Liver (tissue), 9 donors: Measurements from ENCODE around the gene BPIFB4. TPM values are rescaled to one million over a fixed set of nuclear protein-coding genes. Genes with fewer than 3 reads are reported as not detected.

Source experiments
- DNase-seq: peaks from one replicate; pipeline ENCODE4 v3.0.0-alpha.2; 2017; ENCODE audit warnings: low spot score
- H3K27ac ChIP-seq, 2 donors: one replicate each; pipeline ENCODE4 v1.7.0; 2013; ENCODE audit warnings: inconsistent platforms in 2 of 2, low read length in 2 of 2, control low read depth in 1 of 2, low read depth in 1 of 2, mild to moderate bottlenecking in 1 of 2
- H3K27me3 ChIP-seq, 4 donors: one replicate each; pipeline versions ENCODE4 v1.6.1 to v1.7.0; 2013; ENCODE audit warnings: low read length in 3 of 4, inconsistent platforms in 1 of 4, mild to moderate bottlenecking in 1 of 4, moderate library complexity in 1 of 4; ENCODE audit not compliant: control insufficient read depth in 4 of 4, insufficient read depth in 4 of 4
- H3K36me3 ChIP-seq, 4 donors: one replicate each; pipeline versions ENCODE4 v1.6.1 to v1.7.0; 2013; ENCODE audit warnings: low read length in 3 of 4, mild to moderate bottlenecking in 3 of 4, low read depth in 1 of 4, moderate library complexity in 1 of 4; ENCODE audit not compliant: control insufficient read depth in 4 of 4, insufficient read depth in 3 of 4
- H3K4me1 ChIP-seq, 4 donors: one replicate each; pipeline versions ENCODE4 v1.6.1 to v1.7.0; 2013; ENCODE audit warnings: low read length in 3 of 4, mild to moderate bottlenecking in 3 of 4, moderate library complexity in 1 of 4; ENCODE audit not compliant: control insufficient read depth in 4 of 4, insufficient read depth in 4 of 4
- H3K4me3 ChIP-seq, 3 donors: one replicate each; pipeline versions ENCODE4 v1.6.1 to v1.7.0; 2013; ENCODE audit warnings: low read length in 3 of 3, control low read depth in 1 of 3, low read depth in 1 of 3, mild to moderate bottlenecking in 1 of 3
- H3K9ac ChIP-seq, 2 donors: one replicate each; pipeline ENCODE4 v1.7.0; 2013; ENCODE audit warnings: low read length in 2 of 2, mild to moderate bottlenecking in 2 of 2, moderate library complexity in 2 of 2, control low read depth in 1 of 2, low read depth in 1 of 2
- H3K9me3 ChIP-seq, 4 donors: one replicate each; pipeline versions ENCODE4 v1.6.1 to v1.7.0; 2013; ENCODE audit warnings: low read length in 3 of 4; ENCODE audit not compliant: control insufficient read depth in 4 of 4
- CTCF ChIP-seq: fragments of 150-350 bp; IDR thresholded peaks from 2 replicates; pipeline ENCODE4 v1.5.1; 2017; ENCODE audit warnings: improper control_type of control experiment, low read depth, low read length; ENCODE audit not compliant: missing input control
- EGR1 ChIP-seq, 2 donors: IDR thresholded peaks; 2 replicates each; pipeline ENCODE4 v1.6.1; 2016 to 2018; ENCODE audit warnings: antibody characterized with exemption in 2 of 2, low read depth in 2 of 2
- FOXA1 ChIP-seq: IDR thresholded peaks from 2 replicates; pipeline ENCODE4 v1.6.1; 2016; ENCODE audit warnings: antibody characterized with exemption
- FOXA2 ChIP-seq: IDR thresholded peaks from 2 replicates; pipeline ENCODE4 v1.6.1; 2016; ENCODE audit warnings: antibody characterized with exemption
- GABPA ChIP-seq, 2 donors: IDR thresholded peaks in 1 of 2; conservative IDR thresholded peaks in 1 of 2; 2 replicates each; pipeline ENCODE4 v1.6.1; 2016; ENCODE audit warnings: antibody characterized with exemption in 2 of 2, mild to moderate bottlenecking in 1 of 2, moderate library complexity in 1 of 2
- HNF4A ChIP-seq, 2 donors: conservative IDR thresholded peaks; 2 replicates each; pipeline ENCODE4 v1.6.1; 2016; ENCODE audit warnings: antibody characterized with exemption in 2 of 2, mild to moderate bottlenecking in 2 of 2
- HNF4G ChIP-seq: IDR thresholded peaks from 2 replicates; pipeline ENCODE4 v1.6.1; 2016; ENCODE audit warnings: antibody characterized with exemption
- JUND ChIP-seq, 2 donors: IDR thresholded peaks; 2 replicates each; pipeline ENCODE4 v1.6.1; 2016; ENCODE audit warnings: antibody characterized with exemption in 2 of 2
- NR2F2 ChIP-seq: IDR thresholded peaks from 2 replicates; pipeline ENCODE4 v1.6.1; 2016; ENCODE audit warnings: antibody characterized with exemption
- RAD21 ChIP-seq, 2 donors: IDR thresholded peaks; 2 replicates each; pipeline ENCODE4 v1.6.1; 2016; ENCODE audit warnings: antibody characterized with exemption in 2 of 2, mild to moderate bottlenecking in 2 of 2
- REST ChIP-seq: IDR thresholded peaks from 2 replicates; pipeline ENCODE4 v1.6.1; 2016; ENCODE audit warnings: antibody characterized with exemption, mild to moderate bottlenecking
- RXRA ChIP-seq, 2 donors: IDR thresholded peaks; 2 replicates each; pipeline ENCODE4 v1.6.1; 2017 to 2018; ENCODE audit warnings: antibody characterized with exemption in 2 of 2, mild to moderate bottlenecking in 1 of 2
- SP1 ChIP-seq: IDR thresholded peaks from 2 replicates; pipeline ENCODE4 v1.6.1; 2018; ENCODE audit warnings: antibody characterized with exemption, mild to moderate bottlenecking
- TAF1 ChIP-seq: conservative IDR thresholded peaks from 2 replicates; pipeline ENCODE4 v1.6.1; 2016; ENCODE audit warnings: antibody characterized with exemption, mild to moderate bottlenecking
- YY1 ChIP-seq: IDR thresholded peaks from 2 replicates; pipeline ENCODE4 v1.6.1; 2016; ENCODE audit warnings: antibody characterized with exemption, mild to moderate bottlenecking
- WGBS: extraction: QIAGEN DNeasy Blood & Tissue Kit; methylation state at CpG from one replicate; pipeline ENCODE4 v1.1.7; 2013; 5-methylcytosine and 5-hydroxymethylcytosine counted together
- polyA plus RNA-seq, 2 donors: library from polyadenylated mRNA; stranded (reverse) in 1 of 2; unstranded in 1 of 2; fragments of 200-250 nt in 1 of 2; fragments of >200 nt in 1 of 2; fragmentation: Nextera tagmentation in 1 of 2; extraction: Ambion mirVana in 1 of 2; gene quantifications; one replicate each; pipeline versions ENCODE4 v1.2.1 to v1.2.3, GENCODE V29; 2013 to 2015
- total RNA-seq, 2 donors: library from RNA; depleted of rRNA; stranded (reverse); fragments of >200 nt; gene quantifications; one replicate each; pipeline ENCODE4 v1.2.3, GENCODE V29; 2014
- TF ChIP-seq, protein P1 (sequence below): IDR thresholded peaks from 2 replicates; pipeline ENCODE4 v1.6.1; 2016; ENCODE audit warnings: antibody characterized with exemption
- TF ChIP-seq, protein P2 (sequence below): IDR thresholded peaks from 2 replicates; pipeline ENCODE4 v1.6.1; 2016; ENCODE audit warnings: antibody characterized with exemption
- TF ChIP-seq, protein P3 (sequence below): IDR thresholded peaks from 2 replicates; pipeline ENCODE4 v1.6.1; 2016; ENCODE audit warnings: antibody characterized with exemption
- donor health status: healthy.
- donor health status: healthy.
- donor health status: healthy.
- donor health status: healthy.
- donor health status: healthy.

The BPIFB4 gene
- total and polyA plus RNA-seq, 4 donors: 0.16 TPM; not detected in 3

- TF ChIP-seq CTCF (no peak), FOXA2 (no peak), GABPA (IDR thresholded peaks at IDR 0.05 in 1 of 2, conservative IDR thresholded peaks at IDR 0.05 in 1 of 2) (no peak), TAF1 (no peak), SP1 (no peak), NR2F2 (no peak)
These were observed 11.6 kb upstream of the BPIFB4 start (continued) for GRCh38 chr20:33067806-33068205.

GRCh38 chr20:33068251-33068939 is 11.0 kb upstream of the BPIFB4 start:
- Histone ChIP-seq H3K4me1 (no peaks in the 10 kb centered on the region), H3K27me3 (no peaks in the 10 kb centered on the region), H3K9me3 (no peaks in the 10 kb centered on the region), H3K9ac (no peak overlapping the region), H3K4me3 (no peak overlapping the region), H3K36me3 (no peaks in the 10 kb centered on the region), H3K27ac (no peak overlapping the region)
- WGBS: 86% methylated on average over 12 of the region's 12 CpGs
- TF ChIP-seq, protein P1, sequence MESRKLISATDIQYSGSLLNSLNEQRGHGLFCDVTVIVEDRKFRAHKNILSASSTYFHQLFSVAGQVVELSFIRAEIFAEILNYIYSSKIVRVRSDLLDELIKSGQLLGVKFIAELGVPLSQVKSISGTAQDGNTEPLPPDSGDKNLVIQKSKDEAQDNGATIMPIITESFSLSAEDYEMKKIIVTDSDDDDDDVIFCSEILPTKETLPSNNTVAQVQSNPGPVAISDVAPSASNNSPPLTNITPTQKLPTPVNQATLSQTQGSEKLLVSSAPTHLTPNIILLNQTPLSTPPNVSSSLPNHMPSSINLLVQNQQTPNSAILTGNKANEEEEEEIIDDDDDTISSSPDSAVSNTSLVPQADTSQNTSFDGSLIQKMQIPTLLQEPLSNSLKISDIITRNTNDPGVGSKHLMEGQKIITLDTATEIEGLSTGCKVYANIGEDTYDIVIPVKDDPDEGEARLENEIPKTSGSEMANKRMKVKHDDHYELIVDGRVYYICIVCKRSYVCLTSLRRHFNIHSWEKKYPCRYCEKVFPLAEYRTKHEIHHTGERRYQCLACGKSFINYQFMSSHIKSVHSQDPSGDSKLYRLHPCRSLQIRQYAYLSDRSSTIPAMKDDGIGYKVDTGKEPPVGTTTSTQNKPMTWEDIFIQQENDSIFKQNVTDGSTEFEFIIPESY: no peak
- TF ChIP-seq TAF1 (no peak), HNF4A (conservative IDR thresholded peaks at IDR 0.05) (no peak), SP1 (no peak), RXRA (IDR thresholded peaks at IDR 0.05) (no peak), NR2F2 (no peak), CTCF (no peak), YY1 (no peak), HNF4G (no peak), GABPA (IDR thresholded peaks at IDR 0.05 in 1 of 2, conservative IDR thresholded peaks at IDR 0.05 in 1 of 2) (no peak), EGR1 (IDR thresholded peaks at IDR 0.05; ENCODE audit: low read depth in 2 of 2) (no peak), FOXA2 (no peak), REST (no peak), RAD21 (IDR thresholded peaks at IDR 0.05) (no peak), FOXA1 (no peak), JUND (IDR thresholded peaks at IDR 0.05) (no peak)
- TF ChIP-seq, protein P2, sequence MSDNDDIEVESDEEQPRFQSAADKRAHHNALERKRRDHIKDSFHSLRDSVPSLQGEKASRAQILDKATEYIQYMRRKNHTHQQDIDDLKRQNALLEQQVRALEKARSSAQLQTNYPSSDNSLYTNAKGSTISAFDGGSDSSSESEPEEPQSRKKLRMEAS: no peak
- TF ChIP-seq, protein P3, sequence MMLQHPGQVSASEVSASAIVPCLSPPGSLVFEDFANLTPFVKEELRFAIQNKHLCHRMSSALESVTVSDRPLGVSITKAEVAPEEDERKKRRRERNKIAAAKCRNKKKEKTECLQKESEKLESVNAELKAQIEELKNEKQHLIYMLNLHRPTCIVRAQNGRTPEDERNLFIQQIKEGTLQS: no peak
- no peak for DNase-seq
